GM12878 (cell line): Measurements from ENCODE around the gene CFL2. TPM values are rescaled to one million over a fixed set of nuclear protein-coding genes. Genes with fewer than 3 reads are reported as not detected.

ENCODE experiments used
- BMI1 ChIP-seq: fragments of 450-650 bp; IDR thresholded peaks from 2 replicates; pipeline ENCODE4 v1.6.1; 2016; ENCODE audit warnings: mild to moderate bottlenecking, moderate library complexity, borderline replicate concordance
- CREB1 ChIP-seq: IDR thresholded peaks from 2 replicates; pipeline ENCODE4 v1.6.1; 2012; ENCODE audit warnings: low read depth, mild to moderate bottlenecking, inconsistent platforms
- EED ChIP-seq: sonication (generic); IDR thresholded peaks from 2 replicates; pipeline ENCODE4 v1.6.1; 2016; ENCODE audit warnings: antibody characterized with exemption, low read depth
- MEF2B ChIP-seq: fragments of 450-650 bp; IDR thresholded peaks from 2 replicates; pipeline ENCODE4 v1.6.1; 2018; ENCODE audit warnings: mild to moderate bottlenecking, moderate library complexity; ENCODE audit not compliant: partially characterized antibody, poor library complexity, severe bottlenecking
- MYB ChIP-seq: fragments of 150-350 bp; IDR thresholded peaks from 2 replicates; pipeline ENCODE4 v1.6.1; 2014; ENCODE audit warnings: mild to moderate bottlenecking, low read depth, low read length, borderline replicate concordance
- NRF1 ChIP-seq: conservative IDR thresholded peaks from 2 replicates; pipeline ENCODE4 v1.6.1; 2011; ENCODE audit warnings: mild to moderate bottlenecking, low read depth, low read length, improper control_type of control experiment
- PML ChIP-seq: IDR thresholded peaks from 2 replicates; pipeline ENCODE4 v1.6.1; 2012; ENCODE audit warnings: low read length, inconsistent platforms
- POU2F2 ChIP-seq: IDR thresholded peaks from 3 replicates; pipeline ENCODE4 v1.6.1; 2011; ENCODE audit warnings: low read depth, mild to moderate bottlenecking, low read length, borderline replicate concordance
- RFX5 ChIP-seq: IDR thresholded peaks from 2 replicates; pipeline ENCODE4 v1.6.1; 2011; ENCODE audit warnings: low read depth, low read length, improper control_type of control experiment
- SMAD1 ChIP-seq: fragments of 450-650 bp; IDR thresholded peaks from 2 replicates; pipeline ENCODE4 v1.6.1; 2018; ENCODE audit warnings: mild to moderate bottlenecking, low read depth; ENCODE audit not compliant: partially characterized antibody
- polyA plus RNA-seq, 11 experiments: library from polyadenylated mRNA; depleted of rRNA in 4 of 11; unstranded in 6 of 11; stranded (reverse) in 5 of 11; fragments of >200 nt; fragmentation: Nextera tagmentation in 4 of 11; fragmentation: Illumina TruSeq in 1 of 11; extraction: Ambion mirVana in 4 of 11; extraction: Trizol in 1 of 11; gene quantifications; 1 replicate in 1 of 11; 2 replicates in 10 of 11; pipeline versions ENCODE4 v1.2.1 to v1.2.3, GENCODE V29; 2011 to 2016; ENCODE audit warnings: inconsistent platforms in 2 of 11, missing spikeins in 2 of 11, low read depth in 1 of 11
- total RNA-seq, 4 experiments: library from RNA; depleted of rRNA in 3 of 4; stranded (reverse); fragments of >200 nt in 3 of 4; fragmentation: Illumina TruSeq in 1 of 4; extraction: Trizol in 1 of 4; gene quantifications; 2 replicates each; pipeline versions ENCODE4 v1.2.1 to v1.2.3, GENCODE V29; 2013 to 2021
- TF ChIP-seq, protein P1 (sequence below): fragments of 450-650 bp; formaldehyde crosslinking; IDR thresholded peaks from 2 replicates; pipeline ENCODE4 v1.5.0; 2022; ENCODE audit warnings: mild to moderate bottlenecking, missing genetic modification characterization
- TF ChIP-seq, protein P2 (sequence below): fragments of 450-650 bp; IDR thresholded peaks from 2 replicates; pipeline ENCODE4 v1.6.1; 2017; ENCODE audit warnings: low read depth, mild to moderate bottlenecking, moderate library complexity
- TF ChIP-seq, protein P3 (sequence below): IDR thresholded peaks from 2 replicates; pipeline ENCODE4 v1.6.1; 2012; ENCODE audit warnings: improper control_type of control experiment, low read depth, low read length; ENCODE audit not compliant: insufficient replicate concordance
- TF ChIP-seq, protein P4 (sequence below): fragments of 450-650 bp; IDR thresholded peaks from 2 replicates; pipeline ENCODE4 v1.6.1; 2014; ENCODE audit warnings: mild to moderate bottlenecking
- TF ChIP-seq, protein P5 (sequence below): fragments of 450-650 bp; IDR thresholded peaks from 2 replicates; pipeline ENCODE4 v1.6.1; 2016; ENCODE audit warnings: mild to moderate bottlenecking
- TF ChIP-seq, protein P6 (sequence below): IDR thresholded peaks from 2 replicates; pipeline ENCODE4 v1.6.1; 2012; ENCODE audit warnings: low read depth, low read length, improper control_type of control experiment

The CFL2 gene
- total and polyA plus RNA-seq, 10 of the 15 experiments (the other 5 are each of a cell fraction or from before 2014, with no cell fraction given) = 4.7 to 13.4 (median 8.4) TPM

DNA sequence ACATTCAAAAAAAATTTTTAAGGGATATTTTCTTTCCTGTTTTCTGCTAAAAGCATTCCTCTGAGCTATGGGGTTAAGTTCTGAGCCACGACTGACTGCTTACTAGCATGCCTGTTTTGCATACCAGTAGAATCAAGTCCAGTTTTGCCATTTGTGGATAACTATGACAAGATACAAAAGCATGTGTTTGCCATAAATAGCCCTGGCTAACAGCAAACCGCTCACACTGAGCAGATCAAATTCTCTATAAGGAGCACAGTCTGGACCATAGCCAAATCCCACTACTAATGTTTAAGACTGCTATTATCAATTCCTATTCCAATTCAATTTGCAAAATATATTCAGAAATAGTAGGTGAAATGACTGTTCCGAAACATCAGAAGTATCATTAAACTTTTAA is 3.2 kb downstream of the CFL2 start (continued):
- TF ChIP-seq, protein P1, sequence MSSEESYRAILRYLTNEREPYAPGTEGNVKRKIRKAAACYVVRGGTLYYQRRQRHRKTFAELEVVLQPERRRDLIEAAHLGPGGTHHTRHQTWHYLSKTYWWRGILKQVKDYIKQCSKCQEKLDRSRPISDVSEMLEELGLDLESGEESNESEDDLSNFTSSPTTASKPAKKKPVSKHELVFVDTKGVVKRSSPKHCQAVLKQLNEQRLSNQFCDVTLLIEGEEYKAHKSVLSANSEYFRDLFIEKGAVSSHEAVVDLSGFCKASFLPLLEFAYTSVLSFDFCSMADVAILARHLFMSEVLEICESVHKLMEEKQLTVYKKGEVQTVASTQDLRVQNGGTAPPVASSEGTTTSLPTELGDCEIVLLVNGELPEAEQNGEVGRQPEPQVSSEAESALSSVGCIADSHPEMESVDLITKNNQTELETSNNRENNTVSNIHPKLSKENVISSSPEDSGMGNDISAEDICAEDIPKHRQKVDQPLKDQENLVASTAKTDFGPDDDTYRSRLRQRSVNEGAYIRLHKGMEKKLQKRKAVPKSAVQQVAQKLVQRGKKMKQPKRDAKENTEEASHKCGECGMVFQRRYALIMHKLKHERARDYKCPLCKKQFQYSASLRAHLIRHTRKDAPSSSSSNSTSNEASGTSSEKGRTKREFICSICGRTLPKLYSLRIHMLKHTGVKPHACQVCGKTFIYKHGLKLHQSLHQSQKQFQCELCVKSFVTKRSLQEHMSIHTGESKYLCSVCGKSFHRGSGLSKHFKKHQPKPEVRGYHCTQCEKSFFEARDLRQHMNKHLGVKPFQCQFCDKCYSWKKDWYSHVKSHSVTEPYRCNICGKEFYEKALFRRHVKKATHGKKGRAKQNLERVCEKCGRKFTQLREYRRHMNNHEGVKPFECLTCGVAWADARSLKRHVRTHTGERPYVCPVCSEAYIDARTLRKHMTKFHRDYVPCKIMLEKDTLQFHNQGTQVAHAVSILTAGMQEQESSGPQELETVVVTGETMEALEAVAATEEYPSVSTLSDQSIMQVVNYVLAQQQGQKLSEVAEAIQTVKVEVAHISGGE (CRISPR knock-in tag) = no peak
- TF ChIP-seq BMI1 (no peak), MYB (no peak), MEF2B (peak; percentile 84), RFX5 (no peak), PML (0 out of 2 replicates have a peak, but pooled peaks have one; percentile 24), POU2F2 (peak; percentile 88; the same call in 2 of the 3 replicates), SMAD1 (peak; percentile 52), EED (no peak), NRF1 (no peak), CREB1 (0 out of 2 replicates have a peak, but pooled peaks have one; percentile 30)
- TF ChIP-seq, protein P2, sequence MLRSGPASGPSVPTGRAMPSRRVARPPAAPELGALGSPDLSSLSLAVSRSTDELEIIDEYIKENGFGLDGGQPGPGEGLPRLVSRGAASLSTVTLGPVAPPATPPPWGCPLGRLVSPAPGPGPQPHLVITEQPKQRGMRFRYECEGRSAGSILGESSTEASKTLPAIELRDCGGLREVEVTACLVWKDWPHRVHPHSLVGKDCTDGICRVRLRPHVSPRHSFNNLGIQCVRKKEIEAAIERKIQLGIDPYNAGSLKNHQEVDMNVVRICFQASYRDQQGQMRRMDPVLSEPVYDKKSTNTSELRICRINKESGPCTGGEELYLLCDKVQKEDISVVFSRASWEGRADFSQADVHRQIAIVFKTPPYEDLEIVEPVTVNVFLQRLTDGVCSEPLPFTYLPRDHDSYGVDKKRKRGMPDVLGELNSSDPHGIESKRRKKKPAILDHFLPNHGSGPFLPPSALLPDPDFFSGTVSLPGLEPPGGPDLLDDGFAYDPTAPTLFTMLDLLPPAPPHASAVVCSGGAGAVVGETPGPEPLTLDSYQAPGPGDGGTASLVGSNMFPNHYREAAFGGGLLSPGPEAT = peak; percentile 24; the same call in 1 of the 2 replicates
- TF ChIP-seq, protein P3, sequence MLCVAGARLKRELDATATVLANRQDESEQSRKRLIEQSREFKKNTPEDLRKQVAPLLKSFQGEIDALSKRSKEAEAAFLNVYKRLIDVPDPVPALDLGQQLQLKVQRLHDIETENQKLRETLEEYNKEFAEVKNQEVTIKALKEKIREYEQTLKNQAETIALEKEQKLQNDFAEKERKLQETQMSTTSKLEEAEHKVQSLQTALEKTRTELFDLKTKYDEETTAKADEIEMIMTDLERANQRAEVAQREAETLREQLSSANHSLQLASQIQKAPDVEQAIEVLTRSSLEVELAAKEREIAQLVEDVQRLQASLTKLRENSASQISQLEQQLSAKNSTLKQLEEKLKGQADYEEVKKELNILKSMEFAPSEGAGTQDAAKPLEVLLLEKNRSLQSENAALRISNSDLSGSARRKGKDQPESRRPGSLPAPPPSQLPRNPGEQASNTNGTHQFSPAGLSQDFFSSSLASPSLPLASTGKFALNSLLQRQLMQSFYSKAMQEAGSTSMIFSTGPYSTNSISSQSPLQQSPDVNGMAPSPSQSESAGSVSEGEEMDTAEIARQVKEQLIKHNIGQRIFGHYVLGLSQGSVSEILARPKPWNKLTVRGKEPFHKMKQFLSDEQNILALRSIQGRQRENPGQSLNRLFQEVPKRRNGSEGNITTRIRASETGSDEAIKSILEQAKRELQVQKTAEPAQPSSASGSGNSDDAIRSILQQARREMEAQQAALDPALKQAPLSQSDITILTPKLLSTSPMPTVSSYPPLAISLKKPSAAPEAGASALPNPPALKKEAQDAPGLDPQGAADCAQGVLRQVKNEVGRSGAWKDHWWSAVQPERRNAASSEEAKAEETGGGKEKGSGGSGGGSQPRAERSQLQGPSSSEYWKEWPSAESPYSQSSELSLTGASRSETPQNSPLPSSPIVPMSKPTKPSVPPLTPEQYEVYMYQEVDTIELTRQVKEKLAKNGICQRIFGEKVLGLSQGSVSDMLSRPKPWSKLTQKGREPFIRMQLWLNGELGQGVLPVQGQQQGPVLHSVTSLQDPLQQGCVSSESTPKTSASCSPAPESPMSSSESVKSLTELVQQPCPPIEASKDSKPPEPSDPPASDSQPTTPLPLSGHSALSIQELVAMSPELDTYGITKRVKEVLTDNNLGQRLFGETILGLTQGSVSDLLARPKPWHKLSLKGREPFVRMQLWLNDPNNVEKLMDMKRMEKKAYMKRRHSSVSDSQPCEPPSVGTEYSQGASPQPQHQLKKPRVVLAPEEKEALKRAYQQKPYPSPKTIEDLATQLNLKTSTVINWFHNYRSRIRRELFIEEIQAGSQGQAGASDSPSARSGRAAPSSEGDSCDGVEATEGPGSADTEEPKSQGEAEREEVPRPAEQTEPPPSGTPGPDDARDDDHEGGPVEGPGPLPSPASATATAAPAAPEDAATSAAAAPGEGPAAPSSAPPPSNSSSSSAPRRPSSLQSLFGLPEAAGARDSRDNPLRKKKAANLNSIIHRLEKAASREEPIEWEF = no peak
- TF ChIP-seq, protein P4, sequence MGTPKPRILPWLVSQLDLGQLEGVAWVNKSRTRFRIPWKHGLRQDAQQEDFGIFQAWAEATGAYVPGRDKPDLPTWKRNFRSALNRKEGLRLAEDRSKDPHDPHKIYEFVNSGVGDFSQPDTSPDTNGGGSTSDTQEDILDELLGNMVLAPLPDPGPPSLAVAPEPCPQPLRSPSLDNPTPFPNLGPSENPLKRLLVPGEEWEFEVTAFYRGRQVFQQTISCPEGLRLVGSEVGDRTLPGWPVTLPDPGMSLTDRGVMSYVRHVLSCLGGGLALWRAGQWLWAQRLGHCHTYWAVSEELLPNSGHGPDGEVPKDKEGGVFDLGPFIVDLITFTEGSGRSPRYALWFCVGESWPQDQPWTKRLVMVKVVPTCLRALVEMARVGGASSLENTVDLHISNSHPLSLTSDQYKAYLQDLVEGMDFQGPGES = no peak
- TF ChIP-seq, protein P5, sequence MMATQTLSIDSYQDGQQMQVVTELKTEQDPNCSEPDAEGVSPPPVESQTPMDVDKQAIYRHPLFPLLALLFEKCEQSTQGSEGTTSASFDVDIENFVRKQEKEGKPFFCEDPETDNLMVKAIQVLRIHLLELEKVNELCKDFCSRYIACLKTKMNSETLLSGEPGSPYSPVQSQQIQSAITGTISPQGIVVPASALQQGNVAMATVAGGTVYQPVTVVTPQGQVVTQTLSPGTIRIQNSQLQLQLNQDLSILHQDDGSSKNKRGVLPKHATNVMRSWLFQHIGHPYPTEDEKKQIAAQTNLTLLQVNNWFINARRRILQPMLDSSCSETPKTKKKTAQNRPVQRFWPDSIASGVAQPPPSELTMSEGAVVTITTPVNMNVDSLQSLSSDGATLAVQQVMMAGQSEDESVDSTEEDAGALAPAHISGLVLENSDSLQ = no peak
- TF ChIP-seq, protein P6, sequence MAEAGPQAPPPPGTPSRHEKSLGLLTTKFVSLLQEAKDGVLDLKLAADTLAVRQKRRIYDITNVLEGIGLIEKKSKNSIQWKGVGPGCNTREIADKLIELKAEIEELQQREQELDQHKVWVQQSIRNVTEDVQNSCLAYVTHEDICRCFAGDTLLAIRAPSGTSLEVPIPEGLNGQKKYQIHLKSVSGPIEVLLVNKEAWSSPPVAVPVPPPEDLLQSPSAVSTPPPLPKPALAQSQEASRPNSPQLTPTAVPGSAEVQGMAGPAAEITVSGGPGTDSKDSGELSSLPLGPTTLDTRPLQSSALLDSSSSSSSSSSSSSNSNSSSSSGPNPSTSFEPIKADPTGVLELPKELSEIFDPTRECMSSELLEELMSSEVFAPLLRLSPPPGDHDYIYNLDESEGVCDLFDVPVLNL = no peak
